Astrocyte of the hippocampus (primary cell): Measurements from ENCODE around the gene PIP5K1B.

Experiments used
- DNase-seq: peaks from one replicate; pipeline ENCODE4 v3.0.0; 2011; ENCODE audit warnings: low read depth, low spot score

The PIP5K1B gene

GRCh38 chr9:68771376-68771775 is 66.3 kb downstream of the PIP5K1B start:
- DNase-seq: no peak

GRCh38 chr9:68775003-68775730 is 70.1 kb downstream of the PIP5K1B start:
- DNase-seq: no peak

- no peak for DNase-seq
Observed at GRCh38 chr9:68777070-68777763, 72.2 kb downstream of the PIP5K1B start.

GRCh38 chr9:68778635-68779034 is 73.6 kb downstream of the PIP5K1B start:
- no peak for DNase-seq

GRCh38 chr9:68779558-68780379 is 74.7 kb downstream of the PIP5K1B start:
- DNase-seq: peak; percentile 99

GRCh38 chr9:68780380-68780712 is 75.3 kb downstream of the PIP5K1B start:
- no peak for DNase-seq

- peak; percentile 21 for DNase-seq
Observed at GRCh38 chr9:68780720-68781119, 75.7 kb downstream of the PIP5K1B start.

- DNase-seq: no peak
Observed at GRCh38 chr9:68781928-68782327, 76.9 kb downstream of the PIP5K1B start.

GRCh38 chr9:68782546-68782945 is 77.5 kb downstream of the PIP5K1B start:
- no peak for DNase-seq

- no peak for DNase-seq
Observed at GRCh38 chr9:68785965-68786364, 80.9 kb downstream of the PIP5K1B start.

GRCh38 chr9:68791169-68791568 is 86.1 kb downstream of the PIP5K1B start:
- no peak for DNase-seq

GRCh38 chr9:68793605-68794343 is 88.7 kb downstream of the PIP5K1B start:
- DNase-seq: no peak

GRCh38 chr9:68794898-68795297 is 89.9 kb downstream of the PIP5K1B start:
- no peak for DNase-seq

- no peak for DNase-seq
Observed at GRCh38 chr9:68795411-68795810, 90.4 kb downstream of the PIP5K1B start.

- DNase-seq: no peak
Observed at GRCh38 chr9:68797116-68797515, 92.1 kb downstream of the PIP5K1B start.

GRCh38 chr9:68798423-68798822 is 93.4 kb downstream of the PIP5K1B start:
- no peak for DNase-seq

- no peak for DNase-seq
Observed at GRCh38 chr9:68800836-68801235, 95.8 kb downstream of the PIP5K1B start.

- DNase-seq: no peak
Observed at GRCh38 chr9:68802525-68803015, 97.5 kb downstream of the PIP5K1B start.

GRCh38 chr9:68804911-68805889 is 100.2 kb downstream of the PIP5K1B start:
- DNase-seq: no peak

GRCh38 chr9:68805890-68806517 is 101.0 kb downstream of the PIP5K1B start:
- no peak for DNase-seq
